Activated CD4-positive, alpha-beta T cell treated with anti-CD3 and anti-CD28 coated beads, Interleukin-2, Interleukin-4, amounts not matched to agents 100 ng/mL and 50 ng/mL, durations not matched to agents 16 hours and 8 hours (primary cell): ENCODE results near the gene PDE5A.

Source experiments
- DNase-seq: peaks from one replicate; pipeline ENCODE4 v3.0.0-alpha.2; 2020; ENCODE audit warnings: low spot score

Gene PDE5A

GRCh38 chr4:119521268-119521667 is 107.3 kb downstream of the PDE5A start:
- DNase-seq: no peak

- no peak for DNase-seq
Measured at GRCh38 chr4:119518915-119519410, 109.6 kb downstream of the PDE5A start.

- DNase-seq: no peak
Measured at GRCh38 chr4:119518230-119518892, 110.2 kb downstream of the PDE5A start.

- no peak for DNase-seq
Measured at GRCh38 chr4:119517361-119518229, 111.0 kb downstream of the PDE5A start.

DNA sequence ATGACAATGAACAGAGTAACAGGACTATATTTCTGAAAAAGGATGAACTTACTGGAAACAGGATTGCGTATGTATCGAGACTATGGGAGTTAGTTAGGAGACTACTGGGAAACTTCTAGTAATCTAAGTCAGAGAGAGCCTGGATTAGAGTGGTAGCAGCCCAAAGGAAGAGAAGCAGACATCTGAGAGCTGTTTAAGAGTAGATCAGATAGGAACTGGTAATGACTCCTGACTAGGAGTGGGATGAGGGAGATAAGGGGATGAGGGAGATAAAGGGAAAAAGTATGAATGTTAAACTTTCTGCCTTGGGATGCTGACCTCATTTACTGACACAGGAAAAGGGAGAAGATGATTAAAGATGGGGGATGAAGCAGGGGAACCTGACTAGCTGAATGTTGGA is 116.2 kb downstream of the PDE5A start:
- no peak for DNase-seq

DNA sequence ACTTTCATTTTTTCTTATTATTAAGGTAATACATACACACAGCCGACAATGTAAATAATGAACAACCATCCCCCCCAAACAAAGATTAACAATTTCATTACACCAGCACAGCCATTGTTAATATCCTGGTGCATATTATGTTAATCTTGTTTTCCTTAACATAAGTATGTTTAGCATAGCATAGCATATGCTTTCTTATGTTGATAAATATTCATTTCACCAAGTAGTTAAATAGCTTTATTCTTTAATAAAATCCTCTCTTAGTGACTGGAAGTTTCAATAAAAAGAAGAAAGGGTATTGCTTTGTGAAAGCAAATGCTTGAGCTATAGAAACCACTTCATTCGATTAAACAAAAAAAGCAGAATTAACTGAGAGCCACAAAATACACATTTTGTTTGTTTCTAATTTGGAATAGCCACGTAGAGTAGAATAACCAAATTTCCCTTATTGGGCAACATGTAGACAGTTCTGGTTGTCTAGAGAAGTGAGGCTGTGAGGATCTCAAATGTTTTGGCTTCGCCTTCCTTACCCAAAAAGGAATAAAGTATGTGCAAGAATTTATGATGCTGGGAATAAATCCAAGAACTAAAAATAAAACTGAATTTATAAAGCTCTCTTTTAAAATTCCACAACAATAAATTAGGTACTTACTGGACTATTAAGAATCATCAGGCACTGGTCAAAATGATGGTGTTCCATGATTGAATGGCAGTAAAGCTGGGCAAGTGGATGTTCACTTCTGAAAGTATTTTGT is 118.0 kb downstream of the PDE5A start:
- no peak for DNase-seq

DNA sequence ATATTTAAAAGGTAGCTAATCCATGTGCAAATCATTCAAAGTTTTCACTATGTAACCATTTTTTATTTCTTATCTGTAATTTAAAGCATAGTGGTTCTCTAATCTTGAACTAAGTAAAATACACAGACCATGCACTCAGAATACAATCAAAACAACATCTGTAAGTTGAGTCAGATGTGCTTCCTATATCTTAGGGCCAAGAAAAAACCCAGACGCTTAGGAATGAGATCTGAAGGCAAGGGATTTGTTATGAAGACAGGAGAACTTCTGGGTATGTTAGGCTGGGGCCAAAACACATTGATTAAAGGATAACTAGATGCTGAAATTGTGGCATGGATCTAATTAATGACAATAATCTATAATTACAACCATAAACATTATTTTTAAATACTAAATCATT is 120.3 kb downstream of the PDE5A start:
- DNase-seq: no peak

DNA sequence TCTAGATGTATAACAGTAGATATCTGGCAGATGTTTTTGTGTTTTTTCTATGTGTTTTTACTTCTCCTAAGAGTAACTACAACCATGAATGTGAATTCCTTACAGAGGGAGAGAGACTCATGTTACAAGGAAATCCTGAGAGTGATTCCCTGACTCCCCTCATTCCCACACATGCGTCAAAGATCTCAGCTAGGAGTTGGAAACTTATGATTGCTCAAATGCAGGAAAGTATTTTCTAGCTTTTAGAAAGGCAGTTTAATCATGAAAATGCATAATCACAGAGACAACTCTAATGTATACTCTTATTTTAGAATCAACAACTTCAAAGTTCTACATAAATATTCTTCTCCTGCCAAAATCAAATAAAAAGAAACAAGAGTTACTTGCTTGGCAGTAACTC is 121.8 kb downstream of the PDE5A start:
- no peak for DNase-seq

GRCh38 chr4:119504616-119505015 is 124.0 kb downstream of the PDE5A start:
- no peak for DNase-seq

- no peak for DNase-seq
Measured at GRCh38 chr4:119501740-119502139, 126.9 kb downstream of the PDE5A start.

DNA sequence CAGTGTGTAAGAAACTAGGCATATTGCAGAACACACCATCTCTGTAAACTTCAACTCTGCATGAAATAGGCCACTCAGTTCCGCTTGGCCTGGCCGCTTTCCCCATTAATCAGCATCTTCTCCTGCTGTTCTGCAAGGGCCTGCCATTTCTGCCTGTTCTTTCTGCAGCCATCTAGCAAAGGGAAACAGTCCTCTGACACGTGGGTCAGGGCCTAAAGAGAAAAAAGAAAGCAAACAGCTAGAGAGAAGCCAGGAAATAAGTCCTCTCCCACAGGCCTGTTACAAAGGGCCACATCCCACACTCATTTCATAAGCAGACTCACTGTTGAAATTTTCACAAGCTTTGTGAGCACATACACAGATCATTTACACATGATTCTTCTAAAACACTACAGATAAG is 130.1 kb downstream of the PDE5A start:
- DNase-seq: no peak

- DNase-seq: no peak
Measured at GRCh38 chr4:119493886-119494285, 134.7 kb downstream of the PDE5A start.

DNA sequence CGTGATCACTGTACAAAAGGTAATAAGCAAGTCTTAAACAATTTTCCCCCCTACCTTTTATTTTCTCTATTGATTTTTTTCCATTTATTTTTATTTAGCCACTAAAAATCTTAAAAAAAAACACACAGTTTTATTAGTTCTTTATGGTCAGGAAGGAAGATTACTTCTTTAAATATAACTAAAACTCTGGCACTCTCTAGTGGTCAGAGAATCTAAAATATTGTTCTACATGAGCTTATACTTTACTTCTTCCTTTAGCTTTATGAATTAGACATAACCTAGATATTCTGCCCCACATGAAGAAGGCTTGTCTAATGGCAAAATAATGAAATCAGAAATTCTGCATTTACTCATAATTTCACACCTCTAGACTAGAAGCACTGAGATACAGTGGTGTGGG is 135.2 kb downstream of the PDE5A start:
- no peak for DNase-seq

- DNase-seq: no peak
Measured at GRCh38 chr4:119490335-119490734, 138.3 kb downstream of the PDE5A start.

DNA sequence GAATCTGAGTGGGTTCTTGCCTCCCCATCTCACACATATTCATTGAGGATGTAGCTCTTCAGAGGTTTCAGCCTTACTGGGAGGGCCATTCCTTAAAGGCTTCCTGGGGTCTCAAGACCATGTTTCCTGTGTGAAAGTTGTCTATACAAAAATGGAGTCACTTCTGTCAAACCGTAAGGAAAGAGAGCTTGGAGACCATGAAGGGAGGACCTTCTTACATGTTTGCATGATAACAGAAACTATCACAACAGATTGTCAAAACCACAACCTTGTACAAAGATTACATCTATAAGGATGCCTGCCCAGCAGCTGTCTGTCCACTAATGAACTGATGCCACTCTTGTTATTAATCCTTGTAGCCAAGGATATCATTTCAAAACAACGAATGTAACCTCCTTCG is 139.3 kb downstream of the PDE5A start:
- DNase-seq: no peak

- no peak for DNase-seq
Measured at GRCh38 chr4:119480331-119480730, 148.3 kb downstream of the PDE5A start.

DNA sequence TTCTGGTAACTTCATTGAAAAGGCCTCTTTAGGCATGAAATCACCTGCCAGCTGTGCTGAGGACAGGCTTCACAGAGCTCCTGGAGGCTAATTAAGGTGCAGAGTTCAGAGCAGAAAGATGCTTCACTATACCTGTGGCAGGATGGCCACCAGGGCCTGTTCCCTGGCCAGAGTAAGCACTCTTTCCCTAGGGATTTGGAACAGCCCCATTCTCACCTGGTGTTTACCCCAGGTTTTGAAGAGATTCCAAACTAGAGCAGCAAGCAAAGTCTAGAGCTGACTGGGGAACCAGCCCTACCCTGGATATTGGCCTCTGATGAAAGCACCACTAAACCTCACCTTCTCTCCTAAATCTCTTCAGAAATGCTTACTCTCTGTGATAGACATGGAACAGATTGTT is 148.8 kb downstream of the PDE5A start:
- no peak for DNase-seq

- no peak for DNase-seq
Measured at GRCh38 chr4:119479180-119479808, 149.3 kb downstream of the PDE5A start.

DNA sequence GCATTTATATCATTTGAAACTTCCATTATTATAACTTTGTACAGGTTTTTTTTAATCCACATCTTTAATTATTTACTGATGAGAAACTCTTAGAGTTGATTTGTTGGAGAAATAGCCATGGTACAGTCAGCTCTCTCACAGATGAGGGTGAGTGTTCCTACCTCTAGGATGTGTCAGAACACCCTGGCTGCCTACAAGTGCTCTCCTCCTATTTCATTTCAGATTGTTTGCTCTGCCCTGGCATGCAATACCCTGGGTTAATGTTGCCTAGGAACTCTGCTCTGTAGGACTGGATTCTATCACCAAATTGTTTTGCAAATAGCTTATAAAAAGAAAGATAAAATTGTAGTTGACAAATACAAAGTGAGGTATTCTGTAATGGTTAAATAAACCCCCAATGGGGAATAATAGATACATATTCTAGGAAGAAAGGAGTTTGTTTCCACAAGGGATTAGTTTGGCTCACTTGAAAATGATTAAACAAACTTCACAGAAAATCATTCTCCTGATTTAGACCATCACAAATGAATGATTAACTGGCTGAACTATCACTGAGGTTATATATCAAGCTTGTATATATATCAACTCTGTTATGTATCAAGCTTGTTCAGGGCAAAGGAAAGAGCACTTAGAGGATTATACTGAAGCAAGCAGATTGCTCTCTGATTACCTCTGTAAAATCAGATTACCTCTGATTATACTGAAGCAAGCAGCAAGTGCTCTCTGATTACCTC is 150.0 kb downstream of the PDE5A start:
- no peak for DNase-seq

DNA sequence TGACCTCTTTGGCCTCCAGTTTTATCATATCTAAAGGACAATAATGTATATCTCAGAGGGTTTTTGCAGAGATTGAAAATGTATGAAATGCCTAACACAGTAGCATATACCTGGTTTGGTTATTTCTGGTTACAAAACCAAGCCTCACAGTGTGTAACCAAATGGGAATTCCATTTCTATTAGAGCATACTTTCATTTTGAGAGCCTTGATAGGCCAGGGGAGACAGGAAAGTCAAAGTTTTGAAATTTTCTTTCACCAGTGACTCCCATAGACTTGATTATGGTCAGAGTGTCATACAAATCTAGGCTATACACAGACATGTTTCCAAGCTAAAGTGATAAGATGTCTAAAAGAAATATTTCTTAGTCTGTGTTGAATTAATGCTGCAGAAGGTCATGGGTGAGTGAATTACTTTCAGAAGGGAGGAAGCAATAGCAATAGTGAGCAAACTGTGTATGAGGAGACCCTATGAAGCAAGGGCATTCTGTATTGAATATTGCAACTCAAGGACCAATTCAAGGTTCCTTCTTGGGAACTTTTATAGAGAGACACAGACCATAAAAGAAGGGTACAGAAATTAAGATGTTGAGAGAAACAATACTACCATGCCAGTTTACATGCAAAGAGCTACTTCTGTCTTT is 151.1 kb downstream of the PDE5A start:
- DNase-seq: no peak

GRCh38 chr4:119471259-119471658 is 157.3 kb downstream of the PDE5A start:
- DNase-seq: no peak
